Hematopoietic multipotent progenitor cell treated with erythropoietin and hydrocortisone succinate and interleukin-3 and kit ligand, for 4 days (in vitro differentiated cells): ENCODE results near the gene APBB2.

Experiments used
- DNase-seq: peaks from one replicate; pipeline ENCODE4 v3.0.0-alpha.2; 2015

APBB2 gene

DNA sequence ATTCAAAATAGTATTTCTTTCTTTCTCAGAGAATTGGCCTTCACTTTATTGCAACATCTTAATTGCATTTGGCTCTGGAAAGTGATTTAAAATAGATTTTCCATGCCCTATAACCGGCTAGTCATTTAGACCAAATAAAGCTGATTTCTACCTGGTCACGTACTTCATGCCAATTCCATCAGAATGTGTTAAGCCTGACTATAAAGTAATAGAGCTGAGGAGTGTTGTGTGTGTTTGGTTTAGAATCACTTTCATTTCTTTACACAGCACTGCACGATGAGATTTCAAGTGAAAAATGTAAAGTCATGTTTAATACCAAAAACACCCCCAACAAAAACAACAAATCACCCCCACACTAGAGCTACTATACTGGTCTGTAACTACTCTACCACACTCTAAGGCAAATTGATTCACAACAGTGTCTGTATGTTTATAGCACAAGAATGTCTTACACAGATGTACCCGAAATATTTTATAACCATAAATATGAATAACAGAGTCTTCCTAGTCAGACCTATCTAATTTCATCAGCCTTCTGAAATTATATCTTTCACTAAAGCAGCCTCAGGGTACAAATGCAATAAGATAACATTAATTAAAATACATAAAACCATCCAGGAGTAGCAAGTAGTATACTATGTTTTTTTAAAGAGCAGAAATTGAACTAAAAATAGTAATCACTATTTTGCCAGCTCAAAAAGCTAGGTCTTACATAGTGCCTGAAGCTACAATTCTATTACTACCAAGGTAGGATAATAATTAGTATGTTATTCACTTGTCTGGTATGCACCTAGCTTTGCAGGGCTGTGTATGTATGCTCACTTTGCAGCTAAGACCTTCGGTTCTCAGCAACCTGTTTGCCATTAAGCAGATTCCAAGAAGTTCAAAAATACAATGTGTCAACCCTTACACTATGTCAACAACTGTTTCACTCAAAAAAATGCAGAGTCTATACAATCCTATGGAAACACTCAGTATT lies 28.4 kb downstream of the APBB2 start:
- DNase-seq, result no peak

DNA sequence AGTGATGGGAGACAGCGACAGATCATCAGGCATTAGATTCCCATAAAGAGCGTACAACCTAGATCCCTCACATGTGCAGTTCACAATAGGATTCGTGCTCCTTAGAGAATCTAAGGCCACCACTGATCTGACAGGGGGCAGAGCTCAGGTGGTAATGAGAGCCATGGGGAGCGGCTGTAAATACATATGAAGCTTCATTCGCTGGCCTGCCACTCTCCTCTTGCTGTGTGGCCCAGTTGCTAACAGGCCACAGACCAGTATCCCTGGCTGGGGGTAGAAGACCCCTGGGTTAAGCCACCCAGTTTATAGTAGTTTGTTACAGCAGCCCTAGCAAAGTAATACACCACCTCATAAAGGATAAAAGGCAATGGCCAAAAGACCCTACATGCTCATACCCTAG lies 30.3 kb downstream of the APBB2 start:
- DNase-seq, result no peak

DNA sequence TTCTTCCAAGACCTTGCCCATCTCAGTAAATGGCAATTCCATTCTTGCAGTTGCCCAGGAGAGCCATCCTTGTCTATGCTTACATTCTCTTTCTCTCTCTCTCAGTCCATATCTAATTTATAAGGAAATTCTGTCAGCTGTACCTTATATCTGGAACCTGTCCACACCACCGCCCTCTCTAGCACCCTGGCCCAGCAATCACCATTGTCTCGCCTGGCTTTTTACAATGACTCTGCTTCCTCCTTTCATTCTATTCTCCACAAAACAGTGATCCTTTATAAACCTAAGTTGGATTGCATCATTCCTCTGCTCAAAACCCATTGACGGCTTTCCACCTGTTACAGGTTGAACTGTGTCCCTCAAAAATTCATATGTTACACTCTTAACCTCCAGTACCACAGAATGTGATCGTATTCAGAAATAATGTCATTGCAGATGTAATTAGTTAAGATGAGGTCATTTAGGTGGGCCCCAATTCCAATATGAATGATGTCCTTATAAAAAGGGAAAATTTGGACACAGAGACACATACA lies 31.3 kb downstream of the APBB2 start:
- no peak for DNase-seq

DNA sequence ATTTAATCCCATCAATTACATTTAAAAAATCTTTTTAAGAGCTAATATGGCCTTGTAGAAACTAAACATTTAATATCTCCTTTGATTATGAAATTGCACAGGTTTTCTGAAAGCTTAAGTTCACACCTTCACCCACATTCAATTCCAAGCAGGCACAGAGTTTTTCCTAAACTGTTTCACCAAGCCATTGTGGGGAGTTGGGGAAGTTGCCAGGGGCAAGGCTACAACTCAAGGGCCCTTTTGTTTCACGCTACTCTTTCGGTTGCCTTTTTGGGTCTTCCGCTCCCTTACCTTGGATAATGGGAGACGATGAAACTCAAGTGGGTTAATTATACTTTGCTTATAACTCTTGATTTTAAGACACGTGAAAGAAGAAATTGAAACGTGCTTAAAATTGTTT lies 33.3 kb downstream of the APBB2 start:
- no peak for DNase-seq

DNA sequence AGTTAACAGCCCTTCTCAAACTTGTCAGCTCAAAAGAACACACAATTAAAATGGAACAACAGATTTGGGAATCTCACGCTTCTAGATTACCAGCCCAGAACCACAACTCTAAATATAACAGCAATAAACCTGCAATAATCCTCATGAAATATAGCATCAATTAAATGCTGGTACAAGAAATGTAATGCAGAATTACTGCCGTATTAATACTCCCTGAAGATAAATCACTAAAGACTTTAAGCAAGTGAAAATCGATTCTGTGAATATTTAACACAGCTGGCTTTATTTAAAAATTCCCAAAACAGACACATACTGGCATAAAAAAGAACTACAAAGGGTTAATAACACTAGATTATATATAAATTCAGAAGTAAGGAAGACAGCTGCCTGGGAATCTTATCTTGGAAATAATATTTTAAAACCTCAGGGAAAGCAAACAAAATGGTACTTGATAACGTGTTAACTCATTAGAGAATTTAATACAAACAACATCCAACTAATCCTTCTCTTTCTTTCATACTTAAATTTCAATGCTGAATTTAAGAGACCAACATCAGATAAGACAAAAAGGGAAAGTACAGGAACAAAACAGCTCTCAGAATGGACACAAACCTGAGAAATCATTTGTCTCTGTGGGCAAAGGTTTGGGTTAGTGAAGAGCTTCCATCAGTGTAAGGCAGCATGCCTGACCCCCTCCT lies 34.7 kb downstream of the APBB2 start:
- DNase-seq, result no peak

DNA sequence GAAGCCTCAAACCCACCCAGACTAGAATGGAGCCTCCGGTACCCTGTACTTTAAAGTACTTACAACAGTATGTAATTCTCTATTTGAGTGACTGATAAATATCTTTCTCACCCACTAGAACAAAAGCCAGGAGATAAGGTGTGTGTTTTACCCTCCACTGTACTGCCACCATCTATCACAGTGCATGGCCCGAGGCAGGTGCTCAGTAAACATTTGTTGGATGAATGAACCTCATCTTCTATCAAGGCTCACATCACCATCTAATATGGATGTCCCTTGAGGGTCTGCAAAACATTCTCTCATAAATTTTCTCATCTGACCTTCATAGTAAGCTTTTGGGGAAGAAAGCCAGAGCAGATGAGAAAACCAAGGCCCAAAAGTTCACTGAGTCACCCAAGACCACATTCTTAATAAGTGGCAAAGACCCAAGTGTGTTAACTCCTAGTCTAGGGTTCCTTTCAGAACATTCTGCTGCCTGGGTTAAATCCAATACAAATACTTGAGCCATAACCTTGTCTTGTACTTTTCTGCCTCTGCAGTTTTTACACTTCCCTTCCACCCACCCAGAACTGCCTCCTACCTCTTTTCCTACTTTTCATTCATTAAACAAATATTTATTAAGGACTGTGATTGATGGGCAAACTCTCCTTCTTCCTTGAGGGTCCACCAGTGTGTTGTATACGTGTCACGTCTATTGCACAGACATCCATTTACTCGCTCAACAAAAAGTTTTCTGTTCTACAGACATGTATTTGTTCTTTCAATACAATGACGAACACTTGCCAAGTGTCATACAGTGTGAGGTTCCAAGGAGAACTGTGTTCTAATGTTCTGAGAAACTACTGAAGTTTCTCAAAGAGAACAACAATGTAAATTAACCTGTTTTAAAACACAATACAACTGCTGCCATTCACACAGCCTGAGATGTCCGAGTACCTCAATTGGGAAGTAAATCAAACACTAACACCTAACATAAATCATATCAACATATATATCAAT lies 35.7 kb downstream of the APBB2 start:
- no peak for DNase-seq

DNA sequence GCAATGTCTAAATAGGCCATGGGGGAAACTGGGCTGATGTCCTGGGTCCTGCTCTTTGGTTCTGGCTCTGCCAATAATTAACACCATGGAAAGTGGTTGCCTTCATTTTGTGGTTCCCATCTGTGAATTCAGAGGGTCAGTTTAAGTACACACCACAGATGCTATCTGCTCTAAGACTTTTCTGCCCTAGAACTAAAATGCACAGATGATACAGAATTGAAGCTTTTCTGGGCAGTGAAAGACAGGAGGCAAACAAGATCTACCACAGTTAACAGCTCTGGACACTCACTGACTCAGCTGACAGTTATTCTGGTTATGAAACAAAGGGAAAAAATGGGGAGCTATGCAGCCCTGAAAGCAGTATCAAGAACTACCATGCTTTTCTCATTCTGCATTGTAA lies 37.3 kb downstream of the APBB2 start:
- peak; percentile 10 for DNase-seq

DNA sequence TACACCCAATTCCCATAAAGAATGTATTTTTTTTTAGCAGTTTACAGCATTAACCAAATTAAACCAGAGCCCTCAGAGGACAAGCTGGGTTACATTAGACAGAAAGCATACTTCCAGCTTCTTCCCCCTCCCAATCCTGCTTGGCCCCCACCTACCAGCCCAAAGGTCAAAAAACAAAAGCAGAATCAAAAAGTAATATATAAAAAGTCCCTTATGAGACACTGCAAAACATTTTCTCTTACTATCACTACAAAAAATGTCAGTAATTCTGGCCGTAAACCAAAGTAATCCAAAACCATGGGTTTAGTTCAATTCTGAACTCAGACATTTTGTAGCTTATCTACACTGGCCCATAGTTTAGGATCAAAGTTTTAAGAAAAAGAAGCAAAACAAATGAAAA lies 38.0 kb downstream of the APBB2 start:
- DNase-seq, result no peak

DNA sequence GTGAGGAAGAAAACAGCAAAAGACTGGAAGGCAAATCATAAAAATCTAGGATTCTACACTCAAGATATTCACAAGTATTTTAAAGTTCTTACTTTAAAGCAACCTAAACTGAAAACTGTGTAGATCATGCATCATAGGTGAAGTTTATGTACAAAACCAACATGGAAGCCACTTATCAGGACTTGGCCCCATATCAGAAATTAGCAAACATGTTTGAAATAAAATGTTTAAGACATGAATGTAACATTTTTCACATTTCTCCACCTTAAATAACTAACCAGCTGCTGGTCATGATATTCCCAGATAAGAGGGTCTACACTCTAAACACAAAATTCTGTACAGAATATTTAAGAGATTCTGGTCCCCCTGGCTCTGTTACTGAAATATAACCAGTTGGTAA lies 38.5 kb downstream of the APBB2 start:
- no peak for DNase-seq

DNA sequence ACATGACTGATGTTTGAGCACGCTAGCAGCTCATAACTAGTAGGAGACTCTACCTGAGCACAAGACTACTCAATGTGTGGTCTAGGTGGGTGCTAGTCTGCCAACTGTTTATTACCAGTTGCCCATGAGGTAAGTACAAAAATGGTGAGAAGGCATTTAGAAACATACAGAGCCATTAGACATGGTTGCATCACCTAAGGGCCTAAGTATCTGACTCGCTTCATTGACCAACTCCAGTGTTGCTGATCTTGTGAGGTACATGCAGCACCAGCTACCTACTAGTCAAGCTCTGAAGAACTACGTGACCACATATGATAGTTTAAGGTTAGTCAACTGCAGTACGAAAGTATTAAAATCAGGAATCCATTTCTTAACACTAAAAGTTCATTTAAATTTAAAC lies 39.9 kb downstream of the APBB2 start:
- DNase-seq, result no peak

DNA sequence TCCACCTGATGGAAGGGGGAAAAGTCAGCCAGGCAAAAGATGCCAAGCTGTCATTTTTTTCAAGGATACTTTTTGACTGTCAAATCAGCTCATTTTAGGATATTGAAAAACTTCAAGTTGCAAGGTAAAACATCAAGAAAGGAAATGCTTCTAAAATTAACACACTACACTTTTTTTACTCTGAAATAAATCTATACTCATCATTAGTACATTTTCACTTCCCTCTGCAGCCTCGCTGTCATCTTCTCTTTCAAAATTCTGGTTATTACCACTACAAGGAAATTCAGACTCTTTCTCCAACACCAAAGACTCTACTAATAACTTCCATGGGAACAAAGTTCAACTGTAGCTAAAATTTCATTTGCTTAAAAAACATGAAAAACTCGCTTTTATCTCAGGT lies 41.6 kb downstream of the APBB2 start:
- no peak for DNase-seq

DNA sequence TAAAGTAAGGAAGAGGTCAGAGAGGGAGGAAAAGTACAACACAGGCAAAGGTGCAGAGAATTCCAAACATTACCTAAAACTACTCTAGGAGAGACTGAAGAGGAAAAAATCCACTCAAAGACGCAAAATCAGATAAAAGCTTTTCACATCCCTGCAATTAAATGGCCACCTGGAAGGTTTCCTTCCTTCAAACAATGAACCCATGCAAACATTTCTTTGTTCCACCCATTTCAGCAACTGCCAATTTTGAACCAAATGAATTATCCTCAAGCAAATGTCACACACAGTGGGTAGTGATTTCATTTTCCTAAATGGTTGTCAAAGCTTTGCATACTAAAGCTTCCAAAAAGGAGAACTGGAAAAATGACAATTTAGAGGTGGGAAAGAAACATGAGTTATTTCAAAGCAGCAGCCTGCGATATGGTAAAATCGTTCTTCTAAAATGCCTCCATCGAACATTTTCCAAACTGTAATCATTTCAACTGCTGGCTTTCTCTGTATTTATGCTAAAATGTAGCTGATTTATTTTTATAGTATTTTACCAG lies 45.0 kb downstream of the APBB2 start:
- DNase-seq, result no peak

DNA sequence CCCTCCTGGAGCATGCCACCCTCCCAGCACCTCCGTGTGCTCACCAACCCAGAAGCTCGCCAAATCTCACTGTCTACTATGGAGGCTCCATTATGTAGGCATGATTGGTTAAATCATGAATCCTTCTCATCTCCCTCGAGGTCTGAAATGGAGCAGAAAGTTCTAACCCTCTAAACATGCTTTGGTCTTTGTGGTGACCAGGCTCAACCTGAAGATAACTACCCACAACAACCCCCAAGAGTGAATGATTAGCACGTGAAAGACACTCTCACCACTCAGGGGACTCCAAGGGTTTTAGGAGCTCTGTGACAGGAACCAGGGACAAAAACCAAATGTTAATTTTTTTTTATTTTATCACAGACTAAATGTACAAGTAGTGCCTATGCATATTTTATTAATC lies 47.2 kb downstream of the APBB2 start:
- DNase-seq, result no peak

DNA sequence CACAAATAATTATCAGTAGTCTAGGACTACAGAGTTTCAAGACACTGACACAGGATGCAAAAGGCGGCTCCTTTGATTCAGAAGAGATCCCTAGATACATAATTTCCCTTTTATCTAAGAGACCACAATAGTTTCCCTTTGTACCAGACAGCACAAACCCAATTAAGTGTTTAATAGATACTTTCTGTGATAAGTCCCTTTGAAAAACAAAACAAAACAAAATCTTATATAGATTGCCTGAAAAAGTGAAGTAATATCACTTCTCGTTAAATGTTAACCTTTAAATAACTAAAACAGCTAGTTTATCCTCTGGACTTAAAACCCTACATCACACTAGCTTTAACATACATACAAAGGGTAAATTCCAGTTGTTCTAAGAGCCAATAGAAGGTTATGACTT lies 49.9 kb downstream of the APBB2 start:
- no peak for DNase-seq

DNA sequence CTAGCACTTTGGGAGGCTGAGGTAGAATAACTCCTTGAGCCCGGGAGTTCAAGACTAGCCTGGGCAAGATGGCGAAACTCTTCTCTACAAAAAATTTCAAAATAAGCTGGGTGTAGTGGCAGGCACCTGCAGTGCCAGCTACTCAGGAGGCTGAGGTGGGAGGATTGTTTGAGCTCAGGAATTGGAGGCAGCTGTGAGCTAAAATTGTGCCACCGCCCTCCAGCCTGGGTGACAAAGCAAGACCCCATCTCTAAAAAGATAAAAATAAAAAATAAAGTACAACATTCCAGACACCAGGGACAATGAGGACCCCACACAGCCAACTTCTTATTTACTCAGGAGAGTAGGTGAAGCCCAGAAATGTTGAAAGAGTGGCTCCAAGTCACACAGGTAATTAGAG lies 53.0 kb downstream of the APBB2 start:
- no peak for DNase-seq

DNA sequence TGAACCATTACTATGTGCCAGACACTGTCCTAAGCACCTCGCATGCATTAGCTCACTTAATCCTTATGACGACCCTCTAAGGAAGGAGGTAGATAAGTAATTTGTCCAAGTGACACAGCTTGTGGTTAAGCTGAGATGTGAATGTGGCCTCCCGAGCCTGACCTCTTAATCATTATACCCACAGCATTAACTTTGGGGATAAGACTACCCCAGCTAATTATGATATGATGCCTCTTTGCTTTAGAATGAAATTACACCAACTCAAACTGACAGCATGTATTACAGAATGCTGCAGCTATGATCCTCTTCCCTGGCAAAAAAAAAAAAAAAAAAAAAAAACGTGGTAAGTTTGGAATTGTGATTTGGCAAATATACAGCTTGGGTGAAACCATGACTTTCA lies 53.5 kb downstream of the APBB2 start:
- no peak for DNase-seq

DNA sequence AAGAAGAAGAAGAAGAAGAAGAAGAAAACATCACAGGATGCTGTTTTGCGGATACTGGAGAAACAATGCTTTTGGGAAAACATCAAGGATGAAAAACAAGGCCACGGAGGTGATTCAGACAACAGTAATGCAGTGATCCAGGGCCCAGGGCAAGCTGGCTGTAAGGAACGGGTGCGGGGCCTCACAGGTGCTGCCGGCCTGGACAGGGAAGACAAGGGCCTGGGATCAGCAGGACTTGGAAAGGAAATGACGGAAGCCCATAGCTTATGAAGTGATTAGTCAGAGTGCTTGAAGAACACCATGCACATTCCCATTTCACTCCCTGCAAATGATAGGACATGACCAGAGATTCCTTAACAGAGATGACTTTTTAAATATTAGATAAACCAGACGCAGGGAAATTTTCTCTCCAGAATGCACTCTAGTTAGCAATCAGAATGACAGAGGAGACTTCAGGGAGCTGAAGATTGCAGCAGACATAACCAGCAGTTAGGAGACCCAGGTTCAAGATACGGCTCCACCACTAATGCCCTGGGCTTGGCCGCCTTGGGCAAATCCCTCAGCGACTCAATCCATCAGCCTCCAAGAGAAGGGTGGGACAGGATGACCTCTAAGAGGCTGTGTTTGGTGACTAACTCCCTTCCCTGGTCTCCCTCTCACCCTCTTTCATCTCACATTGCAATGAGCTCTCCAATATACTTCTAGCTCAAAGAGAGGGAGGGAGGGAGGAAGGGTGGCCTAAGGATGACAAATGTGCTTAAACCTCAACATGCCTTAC lies 54.1 kb downstream of the APBB2 start:
- no peak for DNase-seq

DNA sequence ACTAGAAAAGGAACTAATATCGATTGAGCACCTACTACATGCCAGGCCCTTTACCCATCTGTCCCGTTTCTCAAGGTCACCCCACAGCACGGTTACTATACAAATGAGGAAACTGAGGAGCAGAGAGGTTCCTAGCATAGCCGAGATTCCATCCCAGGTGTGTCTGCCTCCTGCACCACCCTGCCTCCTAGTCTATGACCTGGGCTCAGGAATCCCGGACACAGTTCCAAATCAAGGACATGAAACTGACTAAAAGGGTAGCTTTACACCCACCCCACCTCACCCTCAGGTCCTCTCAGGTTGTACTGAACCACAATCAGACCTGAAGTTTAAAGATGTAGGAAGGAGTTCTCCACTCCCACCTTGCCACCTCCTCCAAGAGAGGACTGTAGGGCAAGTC lies 55.6 kb downstream of the APBB2 start:
- DNase-seq, result no peak

DNA sequence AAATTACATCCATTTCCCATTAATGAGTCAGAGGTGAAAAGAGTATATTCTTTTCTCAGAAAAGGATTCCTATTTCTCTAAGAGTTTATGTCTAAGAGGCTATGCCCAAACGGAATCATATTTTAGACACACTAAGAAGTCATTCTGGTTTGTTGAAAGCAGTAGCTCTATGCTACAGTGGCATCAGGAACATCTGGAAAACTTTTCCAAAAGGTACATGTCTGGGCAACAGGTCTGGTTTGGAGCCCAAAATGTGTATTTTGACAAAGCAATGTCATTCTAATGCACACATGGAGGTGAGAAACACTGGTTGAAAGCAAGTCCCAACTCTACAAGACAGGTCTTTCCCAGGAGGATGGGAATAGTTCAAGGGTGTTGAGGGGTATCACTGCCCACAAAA lies 56.1 kb downstream of the APBB2 start:
- DNase-seq, result no peak

DNA sequence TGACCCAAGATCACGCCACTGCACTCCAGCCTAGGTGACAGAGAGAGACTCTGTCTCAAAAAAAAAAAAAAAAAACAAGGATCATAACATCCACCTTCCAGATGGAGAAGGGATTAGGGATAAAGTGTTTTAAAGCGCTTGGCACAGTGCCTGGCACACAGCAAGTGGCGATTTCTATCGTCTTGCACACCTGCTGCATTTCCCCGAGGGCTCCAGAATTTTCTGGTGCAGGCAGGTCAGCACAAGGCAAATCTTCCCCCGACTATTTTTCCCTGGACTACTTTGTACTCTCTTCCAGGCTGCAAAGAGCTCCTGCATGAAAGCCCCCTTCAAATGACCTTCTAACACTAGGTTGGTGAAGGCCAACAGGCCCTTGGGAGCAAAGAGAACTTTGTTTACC lies 57.3 kb downstream of the APBB2 start:
- no peak for DNase-seq

DNA sequence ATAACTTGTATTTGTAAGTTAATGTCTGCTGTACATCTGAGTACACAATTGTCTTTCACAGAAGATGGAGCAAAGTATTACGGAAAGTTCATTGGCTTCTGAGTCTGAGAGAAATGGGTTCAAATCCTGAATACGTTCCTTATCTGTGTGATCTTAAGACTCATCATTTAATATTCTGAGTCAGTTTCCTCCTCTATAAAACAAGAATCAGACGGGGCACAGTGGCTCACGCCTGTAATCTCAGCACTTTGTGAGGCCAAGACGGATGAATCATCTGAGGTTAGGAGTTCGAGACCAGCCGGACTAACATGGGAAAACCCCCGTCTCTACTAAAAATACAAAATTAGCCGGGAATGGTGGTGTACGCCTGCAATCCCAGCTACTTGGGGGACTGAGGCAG lies 57.8 kb downstream of the APBB2 start:
- no peak for DNase-seq
